HFFc6 (cell line): ENCODE data around the gene E2F4. TPM values are rescaled to one million over a fixed set of nuclear protein-coding genes. Genes with fewer than 3 reads are reported as not detected.

ENCODE experiments used
- DNase-seq: peaks from one replicate; pipeline ENCODE4 v3.0.0-alpha.2; 2018
- H3K27ac Mint-ChIP-seq: 2 replicates; pipeline ENCODE4 v1.8.0; 2020; ENCODE audit warnings: mild to moderate bottlenecking, mixed read lengths
- H3K27me3 Mint-ChIP-seq: 2 replicates; pipeline ENCODE4 v1.8.0; 2021; ENCODE audit warnings: mild to moderate bottlenecking, moderate library complexity, mixed read lengths; ENCODE audit not compliant: insufficient read depth
- H3K36me3 Mint-ChIP-seq: 2 replicates; pipeline ENCODE4 v1.8.0; 2021; ENCODE audit warnings: low read depth, mixed read lengths
- H3K4me1 Mint-ChIP-seq: 2 replicates; pipeline ENCODE4 v1.8.0; 2020; ENCODE audit warnings: low read depth, mixed read lengths
- H3K4me3 Mint-ChIP-seq: 2 replicates; pipeline ENCODE4 v1.8.0; 2020; ENCODE audit warnings: mild to moderate bottlenecking, moderate library complexity, mixed read lengths
- H3K9me3 Mint-ChIP-seq: 2 replicates; pipeline ENCODE4 v1.8.0; 2020; ENCODE audit warnings: mild to moderate bottlenecking, mixed read lengths
- CTCF ChIP-seq: fragments of 200-600 bp; sonication (generic); IDR thresholded peaks from 2 replicates; pipeline ENCODE4 v1.5.0; 2021; ENCODE audit warnings: antibody characterized with exemption, mild to moderate bottlenecking
- total RNA-seq, 6 experiments: library from RNA; stranded (reverse); fragmentation: NEBNext Ultra II Directional; extraction: Animal tissue kit (Norgen Biotek cat#: 25700); gene quantifications; 2 replicates in 1 of 6; 3 replicates in 5 of 6; pipeline ENCODE4 v1.2.3, GENCODE V29; 2021

The E2F4 gene
- total RNA-seq, 6 experiments from 2014 or later = 52.9 to 64.7 (median 61.0) TPM

- Mint-ChIP-seq H3K9me3 (no peaks in the 10 kb centered on the region), H3K27me3 (peaks cover 3% of the 10 kb centered on the region), H3K36me3 (peaks cover 4% of the 10 kb centered on the region; the same call in 1 of the 2 replicates), H3K4me1 (peaks cover 21% of the 10 kb centered on the region), H3K4me3 (no peak overlapping the region), H3K27ac (no peak overlapping the region)
- no peak for TF ChIP-seq CTCF
- no peak for DNase-seq
Observed at GRCh38 chr16:67183284-67183626, 8.7 kb upstream of the E2F4 start.

GRCh38 chr16:67183627-67184452 lies 8.1 kb upstream of the E2F4 start, which contains the start of gene MATCAP1:
Gene MATCAP1 (minus strand): TSS chr16:67183963. CDS start chr16:67180610, 3,353 bp downstream.
- peaks cover 3% of the 10 kb centered on the region for H3K27me3 Mint-ChIP-seq
- no peaks in the 10 kb centered on the region for H3K9me3 Mint-ChIP-seq
- H3K4me1 Mint-ChIP-seq = peaks cover 21% of the 10 kb centered on the region
- peak; percentile 96 for DNase-seq
- TF ChIP-seq CTCF = peak; percentile 13; the same call in 1 of the 2 replicates
- no peak within 1 kb of the TSS for H3K4me3 Mint-ChIP-seq
- H3K27ac Mint-ChIP-seq = no peak within 1 kb of the TSS
- peaks cover 3% of the 10 kb centered on the region; the same call in 1 of the 2 replicates for H3K36me3 Mint-ChIP-seq

DNA sequence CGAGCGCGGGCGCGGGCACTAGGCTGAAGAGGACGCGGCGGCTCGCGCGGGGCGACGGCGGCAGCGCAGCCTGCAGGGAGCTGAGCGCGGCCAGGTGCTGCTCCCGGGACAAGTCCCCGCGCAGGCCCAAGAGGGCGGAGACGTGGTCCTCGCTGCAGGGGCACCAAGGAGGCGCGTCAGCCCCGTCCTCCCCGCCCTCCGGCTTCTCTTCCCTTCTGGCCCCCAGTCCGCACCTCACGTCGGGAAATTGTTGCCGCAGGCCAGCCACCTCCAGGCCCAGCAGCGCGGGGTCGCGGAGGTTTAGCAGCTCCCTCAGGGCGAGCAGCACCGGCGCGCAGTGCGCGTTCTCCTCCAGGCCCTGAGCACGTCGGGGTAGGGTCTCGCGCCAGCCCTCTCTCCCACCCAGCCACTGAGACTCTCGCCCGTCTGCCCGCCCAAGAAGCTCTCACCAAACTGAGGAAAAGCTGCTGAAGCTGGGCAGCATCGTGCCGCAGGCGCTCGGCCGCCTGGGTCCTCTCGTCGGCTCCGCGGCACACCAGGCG lies 7.4 kb upstream of the E2F4 start:
- Mint-ChIP-seq H3K36me3 (no peaks in the 10 kb centered on the region), H3K4me1 (peaks cover 21% of the 10 kb centered on the region), H3K4me3 (no peak overlapping the region), H3K9me3 (no peaks in the 10 kb centered on the region), H3K27me3 (peaks cover 3% of the 10 kb centered on the region), H3K27ac (no peak overlapping the region)
- DNase-seq = no peak
- no peak for TF ChIP-seq CTCF

- Mint-ChIP-seq H3K9me3 (no peaks in the 10 kb centered on the region), H3K4me1 (peaks cover 22% of the 10 kb centered on the region), H3K27ac (peak overlapping the region; percentile 50), H3K36me3 (no peaks in the 10 kb centered on the region), H3K27me3 (peaks cover 3% of the 10 kb centered on the region), H3K4me3 (peak overlapping the region; percentile 78)
- TF ChIP-seq CTCF = peak; percentile 89
- DNase-seq = peak; percentile 93
Observed at GRCh38 chr16:67184995-67185650, 6.8 kb upstream of the E2F4 start.

DNA sequence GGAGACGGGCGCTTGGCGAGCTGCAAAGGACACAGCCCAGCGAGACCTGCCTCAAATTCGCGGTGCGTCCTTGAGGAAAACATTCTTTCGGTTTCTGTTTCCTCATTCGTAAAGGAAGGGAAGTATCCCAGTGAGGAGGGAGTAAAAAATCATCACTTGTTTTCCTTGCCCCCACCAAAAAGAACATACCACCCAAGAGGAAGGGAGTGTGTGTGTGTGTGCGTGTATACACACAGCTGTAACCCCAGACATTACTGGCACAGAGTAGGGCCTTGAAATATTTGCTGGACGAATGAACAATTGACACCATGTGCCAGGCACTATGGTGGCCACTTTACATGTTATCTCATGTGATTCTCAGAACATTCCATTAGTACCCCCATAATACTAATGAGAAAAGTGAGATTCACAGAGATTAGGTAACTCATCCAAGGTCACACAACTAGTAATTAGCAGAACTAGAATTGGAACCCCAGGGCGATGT lies 6.3 kb upstream of the E2F4 start:
- Mint-ChIP-seq H3K27ac (peak overlapping the region; percentile 50; the same call in 1 of the 2 replicates), H3K4me1 (peaks cover 28% of the 10 kb centered on the region), H3K4me3 (peak overlapping the region; percentile 78), H3K27me3 (peaks cover 3% of the 10 kb centered on the region), H3K36me3 (no peaks in the 10 kb centered on the region), H3K9me3 (no peaks in the 10 kb centered on the region)
- peak; percentile 31 for TF ChIP-seq CTCF
- no peak for DNase-seq
